CD4-positive, alpha-beta T cell treated with Interleukin-4 for 1 hour (primary cell): ENCODE measurements around the gene PDE4D.

Source experiments
- DNase-seq, 2 donors: peaks; one replicate each; pipeline ENCODE4 v3.0.0-alpha.2; 2020 to 2022

The PDE4D gene

GRCh38 chr5:59054963-59055528 lies 838.5 kb downstream of the PDE4D start:
- no peak for DNase-seq

- DNase-seq = no peak
Measured at GRCh38 chr5:59051951-59052350, 841.6 kb downstream of the PDE4D start.

- no peak for DNase-seq
Measured at GRCh38 chr5:59049095-59049494, 844.4 kb downstream of the PDE4D start.

GRCh38 chr5:59042201-59043055 lies 851.1 kb downstream of the PDE4D start:
- no peak for DNase-seq

GRCh38 chr5:59041355-59041754 lies 852.2 kb downstream of the PDE4D start:
- no peak for DNase-seq

- DNase-seq = no peak
Measured at GRCh38 chr5:59040804-59041201, 852.7 kb downstream of the PDE4D start.

GRCh38 chr5:59040024-59040803 lies 853.3 kb downstream of the PDE4D start:
- DNase-seq = no peak

GRCh38 chr5:59039296-59040023 lies 854.1 kb downstream of the PDE4D start:
- peak; percentile 86 for DNase-seq

GRCh38 chr5:59038798-59039295 lies 854.7 kb downstream of the PDE4D start:
- DNase-seq = peak in 1 of 2 donors; percentile 23

GRCh38 chr5:59037941-59038797 lies 855.4 kb downstream of the PDE4D start:
- DNase-seq = peak in 1 of 2 donors; percentile 21

- DNase-seq = no peak
Measured at GRCh38 chr5:59037453-59037852, 856.1 kb downstream of the PDE4D start.

GRCh38 chr5:59037041-59037440 lies 856.5 kb downstream of the PDE4D start:
- DNase-seq = no peak

- peak; percentile 59 to 68 for DNase-seq
Measured at GRCh38 chr5:59036274-59036961, 857.1 kb downstream of the PDE4D start.

GRCh38 chr5:59035681-59036080 lies 857.8 kb downstream of the PDE4D start:
- no peak for DNase-seq

- peak; percentile 36 to 66 for DNase-seq
Measured at GRCh38 chr5:59034498-59035186, 858.9 kb downstream of the PDE4D start.

GRCh38 chr5:59027145-59027907 lies 866.2 kb downstream of the PDE4D start:
- DNase-seq = no peak

- no peak for DNase-seq
Measured at GRCh38 chr5:59025734-59026133, 867.8 kb downstream of the PDE4D start.

GRCh38 chr5:59021837-59022514 lies 871.5 kb downstream of the PDE4D start:
- no peak for DNase-seq

GRCh38 chr5:59021286-59021673 lies 872.2 kb downstream of the PDE4D start:
- DNase-seq = no peak
